Activated naive CD8-positive, alpha-beta T cell treated with anti-CD3 and anti-CD28 coated beads, Interleukin-2, amount 10 ng/mL, durations not matched to agents 7 days and 5 days (primary cell): ENCODE data around the gene THOP1. TPM values are rescaled to one million over a fixed set of nuclear protein-coding genes. Genes with fewer than 3 reads are reported as not detected.

Experiments used
- ATAC-seq: fragments of 150-1000 bp; cut with Tn5 transposase; one replicate; pipeline ENCODE4 v1.10.0; 2021; ENCODE audit warnings: low read depth, moderate library complexity
- POLR2A ChIA-PET: fragments of 350-600 bp; sonication (Branson Sonifier 250); formaldehyde crosslinking; loops from one replicate; lab custom pipeline; 2021; ENCODE audit warnings: antibody characterized with exemption; lab: Charles Lee
- DNase-seq: peaks from one replicate; pipeline ENCODE4 v3.0.0; 2021
- H3K27ac Mint-ChIP-seq: one replicate; pipeline ENCODE4 v1.8.0; 2022; ENCODE audit warnings: mild to moderate bottlenecking, mixed read lengths
- H3K27me3 Mint-ChIP-seq: one replicate; pipeline ENCODE4 v1.8.0; 2022; ENCODE audit warnings: mild to moderate bottlenecking, moderate library complexity, mixed read lengths
- H3K36me3 Mint-ChIP-seq: one replicate; pipeline ENCODE4 v1.8.0; 2021; ENCODE audit warnings: mild to moderate bottlenecking, mixed read lengths
- H3K4me1 Mint-ChIP-seq: one replicate; pipeline ENCODE4 v1.8.0; 2021; ENCODE audit warnings: mixed read lengths
- H3K4me3 Mint-ChIP-seq: one replicate; pipeline ENCODE4 v1.8.0; 2022; ENCODE audit warnings: mild to moderate bottlenecking, moderate library complexity, mixed read lengths
- H3K9me3 Mint-ChIP-seq: one replicate; pipeline ENCODE4 v1.8.0; 2021; ENCODE audit warnings: mixed read lengths
- total RNA-seq, 2 experiments: library from RNA; stranded (reverse); gene quantifications; one replicate each; pipeline ENCODE4 v1.2.3, GENCODE V29; 2021

The THOP1 gene
- total RNA-seq, 2 experiments from 2014 or later: 73.2 to 78.8 TPM

DNA sequence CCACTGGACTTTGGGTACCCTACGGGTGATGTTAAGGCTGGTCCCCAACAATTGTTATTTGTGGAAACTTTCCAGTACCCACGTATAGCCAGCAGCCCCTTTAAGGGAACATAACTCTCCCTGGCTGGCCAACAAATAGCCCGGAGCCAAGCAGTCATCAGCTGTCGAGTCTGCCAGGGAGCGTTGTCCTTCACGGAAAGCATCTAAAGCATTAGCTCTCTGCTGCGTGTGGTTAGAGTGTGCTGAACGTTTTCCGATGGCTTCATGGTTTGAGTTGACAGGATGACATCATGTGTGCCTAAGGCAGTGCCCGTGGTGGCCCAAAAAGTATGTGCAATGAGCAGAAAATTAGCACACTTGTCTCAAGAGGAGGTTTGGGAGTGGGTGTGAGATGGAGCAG lies 78.5 kb downstream of the THOP1 start:
- ATAC-seq (no peak), DNase-seq (no peak)
- POLR2A ChIA-PET: no interaction called here
- Mint-ChIP-seq H3K27ac (no peak overlapping the region), H3K36me3 (no peaks in the 10 kb centered on the region), H3K9me3 (peaks cover 9% of the 10 kb centered on the region), H3K27me3 (peaks cover 2% of the 10 kb centered on the region), H3K4me1 (no peaks in the 10 kb centered on the region), H3K4me3 (no peak overlapping the region)

Other genes starting within 250 kb of the THOP1 start
- 1 to 10 TPM; 1.2 to 2.2 TPM for gene GNG7, start 82.8 kb upstream of the THOP1 start, total RNA-seq
- gene DIRAS1, start 64.1 kb upstream of the THOP1 start, total RNA-seq: not detected
- gene SLC39A3, start 45.5 kb upstream of the THOP1 start, total RNA-seq: 10 to 100 TPM; 22.4 to 24.2 TPM
- gene SGTA, start 2.2 kb upstream of the THOP1 start, total RNA-seq: 10 to 100 TPM; 39.6 to 42.6 TPM
- 1 to 10 TPM; 3.6 to 5.0 TPM for gene ZNF554, start 34.4 kb downstream of the THOP1 start, total RNA-seq
- 1 to 10 TPM; 4.8 to 5.3 TPM for gene ZNF555, start 56.0 kb downstream of the THOP1 start, total RNA-seq
- gene ZNF556, start 81.8 kb downstream of the THOP1 start, total RNA-seq: not detected
- 1 to 10 TPM; 4.7 to 5.7 TPM for gene ZNF57, start 115.4 kb downstream of the THOP1 start, total RNA-seq
- gene ZNF77, start 159.5 kb downstream of the THOP1 start, total RNA-seq: 1 to 10 TPM; 5.0 to 5.1 TPM
- gene TLE6, start 192.1 kb downstream of the THOP1 start, total RNA-seq: 1 to 10 TPM; 4.4 to 5.4 TPM
- 1 to 10 TPM; 3.9 to 5.0 TPM for gene TLE2, start 243.8 kb downstream of the THOP1 start, total RNA-seq